ENCODE results near the gene SLC25A13.

DNA sequence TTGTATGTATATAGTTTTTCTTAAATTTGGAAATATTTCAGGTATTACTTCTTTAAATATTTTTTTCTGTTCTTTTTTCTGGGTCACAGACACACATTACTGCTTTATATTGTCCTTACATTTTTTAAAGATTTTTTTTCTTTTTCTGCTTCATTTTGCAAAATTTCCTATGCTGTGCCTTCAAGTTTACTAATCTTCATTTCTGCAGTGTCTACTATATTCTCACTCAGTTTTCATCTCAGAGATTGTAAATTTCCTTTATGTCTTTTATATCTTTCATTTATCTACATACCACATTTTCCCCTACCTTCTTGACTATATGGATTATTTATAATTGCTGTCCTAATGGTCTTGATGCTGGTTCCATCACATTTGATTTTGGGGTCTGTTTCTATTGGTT is 210.5 kb downstream of the SLC25A13 start:
- no peak for TF ChIP-seq ZNF274 (IDR thresholded peaks at IDR 0.05; ENCODE audit: borderline replicate concordance, extremely low read depth, low read length)
- no peak for TF ChIP-seq EZH2 (IDR thresholded peaks at IDR 0.05; ENCODE audit: low read depth, low read length, severe bottlenecking)
- TF ChIP-seq GABPA (IDR thresholded peaks at IDR 0.05; ENCODE audit: borderline replicate concordance, insufficient read depth, low read length) = no peak
- no peak for TF ChIP-seq RAD21 (IDR thresholded peaks at IDR 0.05 in 1 of 2, conservative IDR thresholded peaks at IDR 0.05 in 1 of 2; ENCODE audit: low read depth in 2 of 2, low read length in 2 of 2)
- TF ChIP-seq, protein P1, sequence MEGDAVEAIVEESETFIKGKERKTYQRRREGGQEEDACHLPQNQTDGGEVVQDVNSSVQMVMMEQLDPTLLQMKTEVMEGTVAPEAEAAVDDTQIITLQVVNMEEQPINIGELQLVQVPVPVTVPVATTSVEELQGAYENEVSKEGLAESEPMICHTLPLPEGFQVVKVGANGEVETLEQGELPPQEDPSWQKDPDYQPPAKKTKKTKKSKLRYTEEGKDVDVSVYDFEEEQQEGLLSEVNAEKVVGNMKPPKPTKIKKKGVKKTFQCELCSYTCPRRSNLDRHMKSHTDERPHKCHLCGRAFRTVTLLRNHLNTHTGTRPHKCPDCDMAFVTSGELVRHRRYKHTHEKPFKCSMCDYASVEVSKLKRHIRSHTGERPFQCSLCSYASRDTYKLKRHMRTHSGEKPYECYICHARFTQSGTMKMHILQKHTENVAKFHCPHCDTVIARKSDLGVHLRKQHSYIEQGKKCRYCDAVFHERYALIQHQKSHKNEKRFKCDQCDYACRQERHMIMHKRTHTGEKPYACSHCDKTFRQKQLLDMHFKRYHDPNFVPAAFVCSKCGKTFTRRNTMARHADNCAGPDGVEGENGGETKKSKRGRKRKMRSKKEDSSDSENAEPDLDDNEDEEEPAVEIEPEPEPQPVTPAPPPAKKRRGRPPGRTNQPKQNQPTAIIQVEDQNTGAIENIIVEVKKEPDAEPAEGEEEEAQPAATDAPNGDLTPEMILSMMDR (IDR thresholded peaks at IDR 0.05; ENCODE audit: control extremely low read depth in 1 of 3, insufficient read depth in 1 of 3, low read depth in 1 of 3, low read length in 3 of 3) = no peak
- TF ChIP-seq BACH1 (IDR thresholded peaks at IDR 0.05; ENCODE audit: low read length) = no peak
- TF ChIP-seq PHF8 (conservative IDR thresholded peaks at IDR 0.05; ENCODE audit: low read depth, low read length) = no peak
- TF ChIP-seq POLR2AphosphoS5 (IDR thresholded peaks at IDR 0.05; ENCODE audit: low read depth, low read length) = no peak
- no peak for TF ChIP-seq TEAD4 (IDR thresholded peaks at IDR 0.05; ENCODE audit: low read depth, low read length)
- no peak for TF ChIP-seq CEBPB (IDR thresholded peaks at IDR 0.05; ENCODE audit: low read depth, low read length)
- TF ChIP-seq SRF (IDR thresholded peaks at IDR 0.05; ENCODE audit: low read depth, low read length) = no peak
- TF ChIP-seq MAFK (IDR thresholded peaks at IDR 0.05; ENCODE audit: low read depth, low read length) = no peak
- no peak for TF ChIP-seq SUZ12 (IDR thresholded peaks at IDR 0.05; ENCODE audit: low read length)
- no peak for TF ChIP-seq TCF12 (IDR thresholded peaks at IDR 0.05; ENCODE audit: low read depth, low read length)

Data from H1 (cell line).